HG02678 (cell line): Measurements from ENCODE around the gene TFRC.
A peak's percentile ranks its signal among the peaks of the same experiment; 100 is the strongest.
"Not testable (repeated sequence)": the region's sequence is repeated elsewhere in the genome, so short reads cannot be mapped to it uniquely, and the experiment has no call there.

Experiments
- ATAC-seq: cut with Tn5 transposase; IDR thresholded peaks from one replicate; pipeline ENCODE4 v1.9.1; 2021; ENCODE audit warnings: mild to moderate bottlenecking, moderate library complexity; ENCODE audit not compliant: unreplicated experiment

Gene TFRC

GRCh38 chr3:196081834-196082618, at the start of gene TFRC:
TFRC (minus strand) TSS chr3:196082090; CDS start chr3:196077099, 4,991 bp downstream.
- peak; percentile 86 for ATAC-seq

GRCh38 chr3:196128172-196128843, 46.4 kb upstream of the TFRC start:
- ATAC-seq = no peak

GRCh38 chr3:196127308-196128040, 45.6 kb upstream of the TFRC start:
- no peak for ATAC-seq

GRCh38 chr3:196124608-196125007, 42.7 kb upstream of the TFRC start:
- ATAC-seq = no peak

GRCh38 chr3:196122688-196123046, 40.8 kb upstream of the TFRC start:
- no peak for ATAC-seq

GRCh38 chr3:196122021-196122687, 40.3 kb upstream of the TFRC start:
- ATAC-seq = no peak

- ATAC-seq = no peak
Measured at GRCh38 chr3:196121066-196121465, 39.2 kb upstream of the TFRC start.

- ATAC-seq = no peak
Measured at GRCh38 chr3:196120291-196120951, 38.5 kb upstream of the TFRC start.

- ATAC-seq = no peak
Measured at GRCh38 chr3:196117809-196118208, 35.9 kb upstream of the TFRC start.

GRCh38 chr3:196115678-196116083, 33.8 kb upstream of the TFRC start:
- ATAC-seq = peak; percentile 75

GRCh38 chr3:196111939-196112386, 30.1 kb upstream of the TFRC start:
- ATAC-seq = no peak

GRCh38 chr3:196108075-196108743, 26.3 kb upstream of the TFRC start:
- no peak for ATAC-seq

- not testable (repeated sequence) for ATAC-seq
Measured at GRCh38 chr3:196104707-196105106, 22.8 kb upstream of the TFRC start.

- not testable (repeated sequence) for ATAC-seq
Measured at GRCh38 chr3:196098365-196098980, 16.6 kb upstream of the TFRC start.

GRCh38 chr3:196097373-196098154, 15.7 kb upstream of the TFRC start:
- no peak for ATAC-seq

- ATAC-seq = peak; percentile 89
Measured at GRCh38 chr3:196096382-196096953, 14.6 kb upstream of the TFRC start.

- no peak for ATAC-seq
Measured at GRCh38 chr3:196093317-196094111, 11.6 kb upstream of the TFRC start.

- no peak for ATAC-seq
Measured at GRCh38 chr3:196087906-196088305, 6.0 kb upstream of the TFRC start.
